Trophoblast cell (in vitro differentiated cells and primary cell): ENCODE measurements around the gene TRAF2.
A peak's percentile ranks its signal among the peaks of the same experiment; 100 is the strongest.

Source experiments
- DNase-seq, 2 donors: peaks; one replicate each; pipeline ENCODE4 v3.0.0-alpha.2; 2016
- H2AFZ ChIP-seq: 2 replicates; pipeline ENCODE4 v1.6.1; 2013; ENCODE audit warnings: low read length, moderate library complexity, mild to moderate bottlenecking; ENCODE audit not compliant: insufficient read depth, poor library complexity
- H2AK5ac ChIP-seq: 2 replicates; pipeline ENCODE4 v1.6.1; 2013; ENCODE audit warnings: mild to moderate bottlenecking, low read length
- H2BK120ac ChIP-seq: 2 replicates; pipeline ENCODE4 v1.6.1; 2013; ENCODE audit warnings: low read length, mild to moderate bottlenecking, moderate library complexity; ENCODE audit not compliant: insufficient read depth, poor library complexity
- H2BK12ac ChIP-seq: 2 replicates; pipeline ENCODE4 v1.6.1; 2013; ENCODE audit warnings: mild to moderate bottlenecking, low read length, moderate library complexity
- H2BK5ac ChIP-seq: 2 replicates; pipeline ENCODE4 v1.6.1; 2013; ENCODE audit warnings: low read length, low read depth, moderate library complexity, mild to moderate bottlenecking; ENCODE audit not compliant: poor library complexity
- H3K14ac ChIP-seq: 2 replicates; pipeline ENCODE4 v1.6.1; 2013; ENCODE audit warnings: mild to moderate bottlenecking, low read length
- H3K18ac ChIP-seq: 2 replicates; pipeline ENCODE4 v1.6.1; 2013; ENCODE audit warnings: mild to moderate bottlenecking, low read length
- H3K23ac ChIP-seq: 2 replicates; pipeline ENCODE4 v1.6.1; 2013; ENCODE audit warnings: low read length
- H3K27ac ChIP-seq: 2 replicates; pipeline ENCODE4 v1.5.1; 2013; ENCODE audit warnings: low read depth, mild to moderate bottlenecking, inconsistent platforms, low read length, moderate library complexity
- H3K27me3 ChIP-seq: 2 replicates; pipeline ENCODE4 v1.6.1; 2013; ENCODE audit warnings: inconsistent platforms, mild to moderate bottlenecking, low read length, moderate library complexity; ENCODE audit not compliant: insufficient read depth
- H3K36me3 ChIP-seq, 2 experiments: 1 replicate in 1 of 2; 2 replicates in 1 of 2; pipeline ENCODE4 v1.6.1; 2013; ENCODE audit warnings: low read length in 2 of 2, mild to moderate bottlenecking in 2 of 2, moderate library complexity in 1 of 2; ENCODE audit not compliant: insufficient read depth in 2 of 2, control insufficient read depth in 1 of 2
- H3K4ac ChIP-seq: 2 replicates; pipeline ENCODE4 v1.6.1; 2013; ENCODE audit warnings: low read depth, mild to moderate bottlenecking, low read length, moderate library complexity
- H3K4me1 ChIP-seq, 2 experiments: 1 replicate in 1 of 2; 2 replicates in 1 of 2; pipeline ENCODE4 v1.6.1; 2013; ENCODE audit warnings: low read length in 2 of 2, mild to moderate bottlenecking in 2 of 2, moderate library complexity in 1 of 2; ENCODE audit not compliant: insufficient read depth in 2 of 2, control insufficient read depth in 1 of 2
- H3K4me2 ChIP-seq: 2 replicates; pipeline ENCODE4 v1.6.1; 2013; ENCODE audit warnings: inconsistent platforms, mild to moderate bottlenecking, low read length, moderate library complexity
- H3K4me3 ChIP-seq: 2 replicates; pipeline ENCODE4 v1.5.1; 2013; ENCODE audit warnings: mild to moderate bottlenecking, low read depth, low read length, inconsistent platforms
- H3K79me1 ChIP-seq: one replicate; pipeline ENCODE4 v1.6.1; 2013; ENCODE audit warnings: low read length
- H3K79me2 ChIP-seq: 2 replicates; pipeline ENCODE4 v1.6.1; 2013; ENCODE audit warnings: low read length, mild to moderate bottlenecking; ENCODE audit not compliant: control insufficient read depth, insufficient read depth, poor library complexity
- H3K9ac ChIP-seq: 2 replicates; pipeline ENCODE4 v1.6.1; 2013; ENCODE audit warnings: mild to moderate bottlenecking, low read length
- H3K9me3 ChIP-seq: 2 replicates; pipeline ENCODE4 v1.6.1; 2013; ENCODE audit warnings: low read depth, mild to moderate bottlenecking, control low read depth, inconsistent platforms, low read length; ENCODE audit not compliant: insufficient read depth
- H4K12ac ChIP-seq: 2 replicates; pipeline ENCODE4 v1.6.1; 2013; ENCODE audit warnings: low read depth, mild to moderate bottlenecking, low read length, moderate library complexity
- H4K8ac ChIP-seq: 2 replicates; pipeline ENCODE4 v1.6.1; 2013; ENCODE audit warnings: low read depth, mild to moderate bottlenecking, low read length, moderate library complexity
- H4K91ac ChIP-seq: one replicate; pipeline ENCODE4 v1.6.1; 2013; ENCODE audit warnings: low read depth, mild to moderate bottlenecking, low read length, moderate library complexity
- WGBS: extraction: QIAGEN DNeasy Blood & Tissue Kit; methylation state at CpG from one replicate; pipeline ENCODE4 v1.1.7; 2013; ENCODE audit warnings: missing lambda C conversion rate; ENCODE audit not compliant: insufficient read length, insufficient coverage; ENCODE audit errors: extremely low coverage; 5-methylcytosine and 5-hydroxymethylcytosine counted together

Gene TRAF2

DNA sequence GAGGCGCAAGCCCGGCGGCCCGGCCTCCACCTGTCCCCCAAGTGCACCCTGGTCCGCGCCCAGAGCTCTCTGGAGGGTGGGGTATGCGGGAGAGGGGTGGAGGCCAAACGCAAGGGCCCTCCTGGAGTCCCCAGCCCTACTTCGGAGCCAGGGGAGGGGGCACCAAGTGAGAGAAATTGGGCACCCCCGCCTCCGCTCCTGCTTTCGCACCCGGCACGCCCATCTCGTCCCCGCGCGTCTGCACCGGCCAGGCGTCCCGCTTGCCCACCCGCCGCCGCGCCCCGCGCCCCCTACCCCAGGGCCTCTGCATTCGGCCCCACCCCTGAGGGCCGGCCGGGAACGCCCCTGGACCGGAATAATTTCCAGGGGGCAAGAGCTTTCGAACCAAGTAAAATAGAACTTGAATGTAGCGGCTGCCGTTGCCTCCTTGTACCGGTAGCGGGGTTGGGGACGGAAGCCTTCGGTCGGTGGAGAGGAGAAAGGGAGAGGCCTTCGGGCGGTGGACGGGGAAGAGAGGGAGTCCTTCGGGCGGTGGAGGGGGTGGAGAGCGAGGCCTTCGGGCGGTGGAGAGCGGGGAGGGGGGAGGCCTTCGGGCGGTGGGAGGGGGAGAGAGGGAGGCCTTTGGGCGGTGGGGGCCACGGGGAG is 37.8 kb upstream of the TRAF2 start:
- Histone ChIP-seq H3K14ac (peak overlapping the region; percentile 73), H2AK5ac (peak overlapping the region; percentile 77), H3K36me3 (peaks cover 15 to 20% of the 10 kb centered on the region in 2 experiments), H2BK5ac (peak overlapping the region; percentile 81), H4K12ac (peak overlapping the region; percentile 10), H3K27me3 (peaks cover 4% of the 10 kb centered on the region), H2BK12ac (no peak overlapping the region), H4K8ac (peak overlapping the region; percentile 75), H2AFZ (peak overlapping the region; percentile 67), H3K79me2 (peaks cover 9% of the 10 kb centered on the region), H4K91ac (peak overlapping the region; percentile 86), H3K9me3 (peaks cover 28% of the 10 kb centered on the region), H3K27ac (peak overlapping the region; percentile 92), H3K18ac (peak overlapping the region; percentile 88), H2BK120ac (peak overlapping the region; percentile 57), H3K23ac (no peak overlapping the region), H3K79me1 (peaks cover 22% of the 10 kb centered on the region), H3K9ac (peak overlapping the region; percentile 84), H3K4me2 (peak overlapping the region; percentile 80), H3K4me3 (peak overlapping the region; percentile 76), H3K4me1 (peaks cover 19 to 20% of the 10 kb centered on the region in 2 experiments), H3K4ac (peak overlapping the region; percentile 1)
- DNase-seq: peak; percentile 30 to 42
- WGBS: no CpG with 5 or more reads among the region's 53 CpGs

DNA sequence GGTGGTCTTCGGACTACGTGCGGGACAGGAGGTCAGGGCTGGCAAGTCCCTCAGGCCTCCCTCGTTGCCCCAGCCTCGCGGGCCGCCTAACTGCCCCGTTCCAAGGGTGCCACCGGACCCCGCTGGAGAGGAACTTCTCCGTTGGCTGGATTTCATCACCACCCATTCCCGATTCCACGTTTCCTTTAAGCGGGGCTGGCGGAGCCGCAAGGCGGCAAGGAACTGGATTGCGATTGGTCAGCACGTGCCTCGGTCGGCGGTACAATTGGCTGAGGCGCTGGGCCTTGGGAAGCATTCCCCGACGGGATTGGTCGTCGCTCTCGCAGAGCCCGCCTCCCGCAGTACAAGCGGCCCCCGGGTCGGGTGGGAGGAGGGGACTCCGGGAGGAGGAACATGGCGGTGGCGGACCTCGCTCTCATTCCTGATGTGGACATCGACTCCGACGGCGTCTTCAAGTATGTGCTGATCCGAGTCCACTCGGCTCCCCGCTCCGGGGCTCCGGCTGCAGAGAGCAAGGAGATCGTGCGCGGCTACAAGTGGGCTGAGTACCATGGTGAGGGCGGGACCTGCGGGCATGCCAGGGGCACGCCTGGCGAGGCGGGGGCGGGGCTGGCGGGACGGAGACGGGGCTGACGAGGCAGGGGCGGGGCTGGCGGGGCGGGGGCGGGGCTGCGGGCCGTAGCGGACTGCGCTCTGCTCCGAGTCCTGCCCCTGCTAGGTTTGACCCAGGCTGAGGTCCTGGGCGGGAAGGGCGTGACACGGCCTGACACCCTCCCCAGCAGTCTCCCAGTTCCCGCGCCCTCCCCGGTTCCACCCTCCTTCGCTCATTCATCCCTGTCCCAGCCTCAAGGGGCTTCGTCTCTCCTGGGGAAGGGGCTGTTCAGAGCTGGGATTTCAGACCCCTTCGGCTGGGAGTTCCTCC is 37.0 kb upstream of the TRAF2 start, which contains the start of gene PHPT1:
TSS of gene PHPT1 (plus strand) at position 372 of the 922 bp plus-strand sequence. CDS start at position 394, 22 bp downstream.
- Histone ChIP-seq H2AFZ (peak within 1 kb of the TSS; percentile 72), H3K4ac (peak within 1 kb of the TSS; percentile 30), H2BK5ac (peak within 1 kb of the TSS; percentile 94), H4K8ac (peak within 1 kb of the TSS; percentile 91), H3K27me3 (peaks cover 4% of the 10 kb centered on the region), H3K9me3 (peaks cover 25% of the 10 kb centered on the region), H3K4me2 (peak within 1 kb of the TSS; percentile 80), H2BK120ac (peak within 1 kb of the TSS; percentile 57), H4K12ac (peak within 1 kb of the TSS; percentile 82), H3K4me1 (peaks cover 19 to 20% of the 10 kb centered on the region in 2 experiments), H3K79me1 (peaks cover 22% of the 10 kb centered on the region), H4K91ac (peak within 1 kb of the TSS; percentile 92), H3K23ac (no peak within 1 kb of the TSS), H2AK5ac (peak within 1 kb of the TSS; percentile 77), H3K14ac (peak within 1 kb of the TSS; percentile 88), H3K18ac (peak within 1 kb of the TSS; percentile 93), H2BK12ac (no peak within 1 kb of the TSS), H3K4me3 (peak within 1 kb of the TSS; percentile 85), H3K27ac (peak within 1 kb of the TSS; percentile 92), H3K9ac (peak within 1 kb of the TSS; percentile 84), H3K79me2 (peaks cover 9% of the 10 kb centered on the region), H3K36me3 (peaks cover 15 to 20% of the 10 kb centered on the region in 2 experiments)
- no CpG with 5 or more reads among the region's 77 CpGs for WGBS
- peak; percentile 99 for DNase-seq

DNA sequence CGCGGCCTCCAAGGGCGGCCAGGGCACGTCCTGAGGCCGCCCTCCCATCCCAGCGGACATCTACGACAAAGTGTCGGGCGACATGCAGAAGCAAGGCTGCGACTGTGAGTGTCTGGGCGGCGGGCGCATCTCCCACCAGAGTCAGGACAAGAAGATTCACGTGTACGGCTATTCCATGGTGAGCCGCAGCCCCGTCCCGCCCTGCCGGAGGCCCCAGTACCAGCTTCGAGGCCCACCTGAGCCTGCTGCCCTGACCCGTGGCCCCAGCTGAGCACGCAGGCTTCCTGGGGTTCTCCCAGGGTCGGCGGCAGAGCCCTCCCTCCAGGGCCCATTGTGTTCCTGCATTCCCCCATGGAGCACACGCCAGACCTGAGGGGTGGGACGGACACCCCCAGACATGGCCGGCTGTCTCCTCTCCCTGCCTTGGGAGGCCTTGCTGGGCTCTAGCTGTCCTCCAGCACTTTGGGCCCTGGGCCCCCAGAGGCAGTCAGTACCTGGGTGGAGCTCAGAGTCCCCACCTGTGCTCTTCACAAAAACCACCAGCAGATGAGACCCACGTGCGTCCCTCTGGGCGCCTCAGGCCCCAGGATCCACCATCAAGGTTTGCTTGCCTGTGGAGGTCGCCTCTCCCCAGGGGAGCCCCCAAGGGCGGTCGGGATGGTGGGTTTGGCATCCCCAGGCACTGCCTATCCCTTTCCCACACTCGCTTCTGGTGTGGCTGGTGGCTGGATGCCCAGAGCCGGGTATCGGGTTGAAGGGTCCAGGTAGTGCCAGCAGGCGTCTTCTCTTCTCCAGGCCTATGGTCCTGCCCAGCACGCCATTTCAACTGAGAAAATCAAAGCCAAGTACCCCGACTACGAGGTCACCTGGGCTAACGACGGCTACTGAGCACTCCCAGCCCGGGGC is 36.1 kb upstream of the TRAF2 start:
- H3K4me3 ChIP-seq: peak overlapping the region; percentile 65
- H3K4me2 ChIP-seq: peak overlapping the region; percentile 63
- H3K4me1 ChIP-seq: peaks cover 19 to 20% of the 10 kb centered on the region in 2 experiments
- H2AFZ ChIP-seq: peak overlapping the region; percentile 4
- H4K91ac ChIP-seq: peak overlapping the region; percentile 67
- peaks cover 15 to 20% of the 10 kb centered on the region in 2 experiments for H3K36me3 ChIP-seq
- H2BK120ac ChIP-seq: no peak overlapping the region
- peak overlapping the region; percentile 24 for H4K12ac ChIP-seq
- H3K4ac ChIP-seq: peak overlapping the region; percentile 30
- no peak for DNase-seq
- H2AK5ac ChIP-seq: peak overlapping the region; percentile 64
- H3K9me3 ChIP-seq: peaks cover 23% of the 10 kb centered on the region
- no peak overlapping the region for H2BK12ac ChIP-seq
- H2BK5ac ChIP-seq: peak overlapping the region; percentile 2
- peaks cover 22% of the 10 kb centered on the region for H3K79me1 ChIP-seq
- H3K14ac ChIP-seq: peak overlapping the region; percentile 60
- peak overlapping the region; percentile 18 for H3K27ac ChIP-seq
- H3K79me2 ChIP-seq: peaks cover 9% of the 10 kb centered on the region
- peak overlapping the region; percentile 0 for H4K8ac ChIP-seq
- no CpG with 5 or more reads among the region's 43 CpGs for WGBS
- peak overlapping the region; percentile 42 for H3K18ac ChIP-seq
- H3K23ac ChIP-seq: no peak overlapping the region
- peak overlapping the region; percentile 8 for H3K9ac ChIP-seq
- H3K27me3 ChIP-seq: peaks cover 4% of the 10 kb centered on the region
